HCT116 (cell line): ENCODE data around the gene TWNK. TPM values are rescaled to one million over a fixed set of nuclear protein-coding genes. Genes with fewer than 3 reads are reported as not detected.

Source experiments
- ATAC-seq: fragments of 200-7000 bp; cut with Tn5 transposase; 2 replicates; pipeline ENCODE4 v1.9.1; 2020; ENCODE audit warnings: mild to moderate bottlenecking, moderate library complexity
- BruUV-seq: library from RNA; stranded (reverse); fragments of 400-500 nt; replicated peaks from 2 replicates; lab custom pipeline; 2021; lab: Mats Ljungman, UMichigan
- CTCF ChIA-PET: fragments of 300-600 bp; sonication (Branson Sonifier 250); formaldehyde crosslinking; loops from one replicate; lab custom pipeline; 2021; ENCODE audit warnings: antibody characterized with exemption; lab: Charles Lee
- POLR2A ChIA-PET: fragments of 300-600, 350-600 bp; sonication (Branson Sonifier 250); formaldehyde crosslinking; loops from one replicate; lab custom pipeline; 2021; ENCODE audit warnings: antibody characterized with exemption; lab: Charles Lee
- RAD21 ChIA-PET, 2 experiments: fragments of 300-600 bp; sonication (Branson Sonifier 250); formaldehyde crosslinking; loops; one replicate each; lab custom pipeline; 2023; ENCODE audit warnings: low total read pairs in 2 of 2; ENCODE audit not compliant: uncharacterized antibody in 2 of 2, unreplicated experiment in 2 of 2, low non-redundant PET in 1 of 2; lab: Charles Lee
- DNase-seq: peaks from one replicate; pipeline ENCODE4 v3.0.0-alpha.2; 2010; ENCODE audit warnings: low read depth, low spot score
- H2AFZ ChIP-seq: fragments of 200-600 bp; shearing (Covaris generic), sonication (generic); 2 replicates; pipeline ENCODE4 v1.6.1; 2017; ENCODE audit warnings: low read depth, mixed run types, mixed read lengths, antibody characterized with exemption, low read length; ENCODE audit not compliant: poor library complexity, severe bottlenecking
- H3K27ac ChIP-seq: 2 replicates; pipeline ENCODE4 v1.5.1; 2012; ENCODE audit warnings: low read depth, low read length
- H3K27me3 ChIP-seq: fragments of 200-600 bp; sonication (generic); 2 replicates; pipeline ENCODE4 v1.6.1; 2016; ENCODE audit warnings: mixed run types, low read length, mixed read lengths; ENCODE audit not compliant: insufficient read depth
- H3K36me3 ChIP-seq, 2 experiments: fragments of 200-500 bp in 1 of 2; fragments of 200-600 bp in 1 of 2; sonication (Bioruptor generic) in 1 of 2; sonication (generic) in 1 of 2; 2 replicates each; pipeline versions ENCODE4 v1.5.1 to v1.6.1; 2014 to 2016; ENCODE audit warnings: low read length in 2 of 2, inconsistent platforms in 1 of 2, mixed read lengths in 1 of 2, mixed run types in 1 of 2; ENCODE audit not compliant: insufficient read depth in 2 of 2, control insufficient read depth in 1 of 2
- H3K4me1 ChIP-seq, 2 experiments: fragments of 200-600 bp in 1 of 2; sonication (generic) in 1 of 2; 2 replicates each; pipeline versions ENCODE4 v1.5.1 to v1.6.1; 2012 to 2017; ENCODE audit warnings: low read length in 2 of 2, inconsistent platforms in 1 of 2, mild to moderate bottlenecking in 1 of 2, mixed read lengths in 1 of 2, mixed run types in 1 of 2, moderate library complexity in 1 of 2; ENCODE audit not compliant: insufficient read depth in 2 of 2, control insufficient read depth in 1 of 2
- H3K4me2 ChIP-seq: fragments of 200-600 bp; sonication (generic); 2 replicates; pipeline ENCODE4 v1.6.1; 2017; ENCODE audit warnings: mixed run types, low read length, mixed read lengths
- H3K4me3 ChIP-seq, 2 experiments: fragments of 200-600 bp in 1 of 2; sonication (generic) in 1 of 2; replicated peaks in 1 of 2; 2 replicates each; pipeline ENCODE4 v1.5.1; 2011 to 2016; ENCODE audit warnings: low read length in 2 of 2, control low read depth in 1 of 2, low read depth in 1 of 2, mild to moderate bottlenecking in 1 of 2, mixed read lengths in 1 of 2, mixed run types in 1 of 2
- H3K79me2 ChIP-seq: fragments of 200-600 bp; sonication (generic); 2 replicates; pipeline ENCODE4 v1.6.1; 2017; ENCODE audit warnings: mild to moderate bottlenecking, mixed run types, low read length, moderate library complexity, mixed read lengths; ENCODE audit not compliant: insufficient read depth
- H3K9ac ChIP-seq: fragments of 200-600 bp; sonication (generic); 2 replicates; pipeline ENCODE4 v1.6.1; 2016; ENCODE audit warnings: low read length, mixed read lengths
- H3K9me2 ChIP-seq: fragments of 200-600 bp; sonication (generic), shearing (Covaris generic); 2 replicates; pipeline ENCODE4 v1.6.1; 2017; ENCODE audit warnings: mixed run types, mild to moderate bottlenecking, moderate library complexity; ENCODE audit not compliant: insufficient read depth
- H3K9me3 ChIP-seq, 2 experiments: fragments of 200-500 bp in 1 of 2; fragments of 200-600 bp in 1 of 2; sonication (Bioruptor generic) in 1 of 2; sonication (generic) in 1 of 2; 2 replicates each; pipeline ENCODE4 v1.6.1; 2014 to 2017; ENCODE audit warnings: low read length in 2 of 2, mixed read lengths in 2 of 2, inconsistent platforms in 1 of 2, low read depth in 1 of 2, mild to moderate bottlenecking in 1 of 2, mixed run types in 1 of 2, moderate library complexity in 1 of 2; ENCODE audit not compliant: control insufficient read depth in 1 of 2, insufficient read depth in 1 of 2
- H4K20me1 ChIP-seq: fragments of 200-600 bp; sonication (generic), shearing (Covaris generic); 2 replicates; pipeline ENCODE4 v1.6.1; 2017; ENCODE audit warnings: mixed run types, mild to moderate bottlenecking, moderate library complexity; ENCODE audit not compliant: insufficient read depth
- CBX3 ChIP-seq: IDR thresholded peaks from 2 replicates; pipeline ENCODE4 v1.6.1; 2012; ENCODE audit warnings: low read depth
- CEBPB ChIP-seq: IDR thresholded peaks from 2 replicates; pipeline ENCODE4 v1.6.1; 2012; ENCODE audit warnings: low read depth
- EZH2 ChIP-seq: fragments of 200-600 bp; sonication (generic); IDR thresholded peaks from 2 replicates; pipeline ENCODE4 v1.6.1; 2017; ENCODE audit warnings: antibody characterized with exemption, mixed run types
- JUND ChIP-seq: IDR thresholded peaks from 2 replicates; pipeline ENCODE4 v1.6.1; 2012
- POLR2AphosphoS5 ChIP-seq: IDR thresholded peaks from 2 replicates; pipeline ENCODE4 v1.6.1; 2011; ENCODE audit warnings: mild to moderate bottlenecking, low read depth, low read length, moderate library complexity
- SRF ChIP-seq: IDR thresholded peaks from 2 replicates; pipeline ENCODE4 v1.6.1; 2012; ENCODE audit warnings: low read depth
- TCF7L2 ChIP-seq: IDR thresholded peaks from 2 replicates; pipeline ENCODE4 v1.7.0; 2011; ENCODE audit warnings: borderline replicate concordance, inconsistent platforms; ENCODE audit not compliant: insufficient read depth, insufficient read length; ENCODE audit errors: extremely low read depth
- YY1 ChIP-seq: IDR thresholded peaks from 2 replicates; pipeline ENCODE4 v1.6.1; 2011; ENCODE audit warnings: low read length, low read depth, moderate library complexity, mild to moderate bottlenecking; ENCODE audit not compliant: insufficient replicate concordance; ENCODE audit errors: extremely low read depth
- ZFX ChIP-seq: fragments of 450-650 bp; IDR thresholded peaks from 2 replicates; pipeline ENCODE4 v1.6.1; 2017
- ZNF274 ChIP-seq: fragments of 200-500 bp; sonication (Bioruptor generic); IDR thresholded peaks from 2 replicates; pipeline ENCODE4 v1.6.1; 2014; ENCODE audit warnings: mild to moderate bottlenecking, low read depth, low read length, inconsistent platforms
- intact Hi-C: fragments of 100-400 bp; cut with micrococcal nuclease; formaldehyde crosslinking; loops from 2 replicates; pipeline ENCODE4 v1.10.0; 2022
- total RNA-seq: library from RNA; stranded (reverse); gene quantifications from one replicate; pipeline ENCODE4 v1.2.1, GENCODE V29; 2021; ENCODE audit not compliant: unreplicated experiment
- TF ChIP-seq, protein P1 (sequence below), 3 experiments: fragments of 200-600 bp in 1 of 3; sonication (generic) in 1 of 3; IDR thresholded peaks in 2 of 3; conservative IDR thresholded peaks in 1 of 3; 2 replicates each; pipeline ENCODE4 v1.5.1; 2012 to 2017; ENCODE audit warnings: low read depth in 2 of 3, low read length in 2 of 3, antibody characterized with exemption in 1 of 3, borderline replicate concordance in 1 of 3, control low read depth in 1 of 3, mild to moderate bottlenecking in 1 of 3, mixed read lengths in 1 of 3, mixed run types in 1 of 3, moderate library complexity in 1 of 3; ENCODE audit not compliant: insufficient read depth in 1 of 3
- TF ChIP-seq, protein P2 (sequence below): IDR thresholded peaks from 2 replicates; pipeline ENCODE4 v1.6.1; 2012; ENCODE audit warnings: low read depth
- TF ChIP-seq, protein P3 (sequence below): IDR thresholded peaks from 2 replicates; pipeline ENCODE4 v1.6.1; 2012

The TWNK gene
- total RNA-seq, 1 experiment from 2014 or later: 42.1 TPM

DNA sequence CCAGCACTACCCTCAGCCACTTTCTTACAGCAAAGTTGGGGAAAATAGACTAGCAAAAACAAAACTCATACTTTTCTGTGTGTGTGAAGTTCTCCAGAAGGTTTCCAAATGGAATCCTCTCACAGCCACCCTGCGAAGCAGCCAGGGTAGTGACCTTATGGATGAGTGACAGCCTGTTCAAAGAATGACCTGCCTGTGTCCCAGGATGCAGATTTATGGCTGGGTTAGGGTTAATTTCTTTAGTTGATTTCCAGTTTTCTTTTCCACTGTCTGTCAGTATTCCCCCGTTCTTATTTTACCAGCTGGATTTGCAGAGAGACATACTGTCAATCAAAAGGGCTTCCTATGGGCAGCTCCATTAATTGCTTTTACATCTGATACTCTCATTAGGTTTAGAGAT lies 20.5 kb upstream of the TWNK start (continued):
- TF ChIP-seq, protein P1, sequence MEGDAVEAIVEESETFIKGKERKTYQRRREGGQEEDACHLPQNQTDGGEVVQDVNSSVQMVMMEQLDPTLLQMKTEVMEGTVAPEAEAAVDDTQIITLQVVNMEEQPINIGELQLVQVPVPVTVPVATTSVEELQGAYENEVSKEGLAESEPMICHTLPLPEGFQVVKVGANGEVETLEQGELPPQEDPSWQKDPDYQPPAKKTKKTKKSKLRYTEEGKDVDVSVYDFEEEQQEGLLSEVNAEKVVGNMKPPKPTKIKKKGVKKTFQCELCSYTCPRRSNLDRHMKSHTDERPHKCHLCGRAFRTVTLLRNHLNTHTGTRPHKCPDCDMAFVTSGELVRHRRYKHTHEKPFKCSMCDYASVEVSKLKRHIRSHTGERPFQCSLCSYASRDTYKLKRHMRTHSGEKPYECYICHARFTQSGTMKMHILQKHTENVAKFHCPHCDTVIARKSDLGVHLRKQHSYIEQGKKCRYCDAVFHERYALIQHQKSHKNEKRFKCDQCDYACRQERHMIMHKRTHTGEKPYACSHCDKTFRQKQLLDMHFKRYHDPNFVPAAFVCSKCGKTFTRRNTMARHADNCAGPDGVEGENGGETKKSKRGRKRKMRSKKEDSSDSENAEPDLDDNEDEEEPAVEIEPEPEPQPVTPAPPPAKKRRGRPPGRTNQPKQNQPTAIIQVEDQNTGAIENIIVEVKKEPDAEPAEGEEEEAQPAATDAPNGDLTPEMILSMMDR (IDR thresholded peaks at IDR 0.05 in 2 of 3, conservative IDR thresholded peaks at IDR 0.05 in 1 of 3; ENCODE audit: borderline replicate concordance in 1 of 3, insufficient read depth in 1 of 3, low read depth in 2 of 3, low read length in 2 of 3): no peak
- TF ChIP-seq, protein P2, sequence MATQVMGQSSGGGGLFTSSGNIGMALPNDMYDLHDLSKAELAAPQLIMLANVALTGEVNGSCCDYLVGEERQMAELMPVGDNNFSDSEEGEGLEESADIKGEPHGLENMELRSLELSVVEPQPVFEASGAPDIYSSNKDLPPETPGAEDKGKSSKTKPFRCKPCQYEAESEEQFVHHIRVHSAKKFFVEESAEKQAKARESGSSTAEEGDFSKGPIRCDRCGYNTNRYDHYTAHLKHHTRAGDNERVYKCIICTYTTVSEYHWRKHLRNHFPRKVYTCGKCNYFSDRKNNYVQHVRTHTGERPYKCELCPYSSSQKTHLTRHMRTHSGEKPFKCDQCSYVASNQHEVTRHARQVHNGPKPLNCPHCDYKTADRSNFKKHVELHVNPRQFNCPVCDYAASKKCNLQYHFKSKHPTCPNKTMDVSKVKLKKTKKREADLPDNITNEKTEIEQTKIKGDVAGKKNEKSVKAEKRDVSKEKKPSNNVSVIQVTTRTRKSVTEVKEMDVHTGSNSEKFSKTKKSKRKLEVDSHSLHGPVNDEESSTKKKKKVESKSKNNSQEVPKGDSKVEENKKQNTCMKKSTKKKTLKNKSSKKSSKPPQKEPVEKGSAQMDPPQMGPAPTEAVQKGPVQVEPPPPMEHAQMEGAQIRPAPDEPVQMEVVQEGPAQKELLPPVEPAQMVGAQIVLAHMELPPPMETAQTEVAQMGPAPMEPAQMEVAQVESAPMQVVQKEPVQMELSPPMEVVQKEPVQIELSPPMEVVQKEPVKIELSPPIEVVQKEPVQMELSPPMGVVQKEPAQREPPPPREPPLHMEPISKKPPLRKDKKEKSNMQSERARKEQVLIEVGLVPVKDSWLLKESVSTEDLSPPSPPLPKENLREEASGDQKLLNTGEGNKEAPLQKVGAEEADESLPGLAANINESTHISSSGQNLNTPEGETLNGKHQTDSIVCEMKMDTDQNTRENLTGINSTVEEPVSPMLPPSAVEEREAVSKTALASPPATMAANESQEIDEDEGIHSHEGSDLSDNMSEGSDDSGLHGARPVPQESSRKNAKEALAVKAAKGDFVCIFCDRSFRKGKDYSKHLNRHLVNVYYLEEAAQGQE: no peak
- TF ChIP-seq EZH2 (no peak), TCF7L2 (no peak), YY1 (no peak)

DNA sequence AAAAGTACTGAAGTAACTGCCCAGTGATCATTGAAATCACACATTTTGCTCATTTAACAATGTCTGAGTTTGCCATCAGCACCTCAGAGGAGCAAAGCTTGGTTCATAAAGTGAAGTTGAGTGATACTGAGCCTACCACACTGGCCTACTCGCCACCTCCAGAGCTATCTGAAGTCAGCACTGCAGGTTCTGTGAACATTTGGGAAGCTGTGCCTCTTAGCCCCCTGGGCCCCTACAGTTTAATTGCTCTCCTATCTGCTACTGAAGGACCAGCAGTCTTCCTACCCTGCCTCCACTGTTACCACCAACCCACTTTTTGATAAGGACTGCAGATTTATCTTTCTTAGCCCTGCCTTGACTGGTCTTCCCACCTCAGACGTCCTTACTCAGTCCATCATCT lies 20.0 kb upstream of the TWNK start:
- Histone ChIP-seq H2AFZ (no peak overlapping the region), H3K79me2 (no peaks in the 10 kb centered on the region), H3K27me3 (no peaks in the 10 kb centered on the region), H3K9me3 (no peaks in the 10 kb centered on the region), H3K4me3 (no peak overlapping the region), H3K36me3 (peaks cover 0 to 19% of the 10 kb centered on the region in 2 experiments; a peak in 2 of 4 replicates), H3K4me2 (no peak overlapping the region), H3K9me2 (no peaks in the 10 kb centered on the region), H3K27ac (no peak overlapping the region), H4K20me1 (no peaks in the 10 kb centered on the region), H3K9ac (no peak overlapping the region), H3K4me1 (peaks cover 7 to 32% of the 10 kb centered on the region in 2 experiments; a peak in 3 of 4 replicates)
- DNase-seq (no peak), ATAC-seq (no peak)
- CTCF ChIA-PET: interaction anchor here (0.5 to 2.7 kb wide), 4 partner anchors 10 to 49 kb away, joined by 3 to 10 read pairs (median 6); no protein-coding TSS in a partner anchor
- POLR2A ChIA-PET: interaction anchor here (0.7 kb wide), 1 partner anchor 30 kb away, joined by 3 read pairs; no protein-coding TSS in a partner anchor
- intact Hi-C loops: no loop called here
- no TSS peak for BruUV-seq
- RAD21 ChIA-PET: no interaction called here
- no peak for TF ChIP-seq ZNF274
- TF ChIP-seq, protein P3, sequence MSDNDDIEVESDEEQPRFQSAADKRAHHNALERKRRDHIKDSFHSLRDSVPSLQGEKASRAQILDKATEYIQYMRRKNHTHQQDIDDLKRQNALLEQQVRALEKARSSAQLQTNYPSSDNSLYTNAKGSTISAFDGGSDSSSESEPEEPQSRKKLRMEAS: no peak
- no peak for TF ChIP-seq CBX3
- TF ChIP-seq SRF: no peak
- no peak for TF ChIP-seq JUND
- TF ChIP-seq, protein P2: no peak
- no peak for TF ChIP-seq EZH2
- no peak for TF ChIP-seq CEBPB
- no peak for TF ChIP-seq POLR2AphosphoS5
- no peak for TF ChIP-seq TCF7L2
- no peak for TF ChIP-seq ZFX
